GM21619 (cell line): ENCODE measurements around the gene OSBPL10.
"Not testable (repeated sequence)": the region's sequence is repeated elsewhere in the genome, so short reads cannot be mapped to it uniquely, and the experiment has no call there.

ENCODE experiments used
- ATAC-seq: cut with Tn5 transposase; IDR thresholded peaks from one replicate; pipeline ENCODE4 v1.9.1; 2021; ENCODE audit not compliant: unreplicated experiment

The OSBPL10 gene

DNA sequence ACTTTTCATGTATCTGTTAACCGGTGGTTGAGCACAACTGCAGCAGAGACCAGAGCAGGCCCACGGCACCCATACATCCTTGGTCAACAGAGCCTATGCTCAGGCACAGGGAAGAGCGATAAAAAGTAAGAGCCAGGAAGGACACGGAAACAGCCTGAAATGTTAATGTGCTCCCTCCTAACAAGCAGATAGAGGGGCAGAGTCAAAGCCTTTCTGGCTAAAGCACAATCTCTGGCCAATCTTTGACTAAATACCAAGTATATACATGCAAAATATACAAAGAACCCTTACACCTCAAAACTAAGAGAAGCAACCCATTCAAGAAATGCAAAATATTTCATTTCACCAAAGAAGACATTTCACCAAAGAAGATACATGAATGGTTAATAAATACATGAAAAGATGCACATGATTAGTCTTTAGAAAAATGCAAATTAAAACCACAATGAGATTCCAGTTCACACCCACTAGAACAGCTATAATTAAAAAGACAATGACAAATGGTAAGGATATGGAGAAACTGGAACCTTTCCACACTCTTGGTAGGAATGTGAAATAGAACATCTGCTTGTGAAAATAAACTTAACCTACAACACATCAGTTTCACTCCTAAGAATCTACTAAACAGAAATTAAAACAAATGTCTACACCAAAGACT is 88.0 kb downstream of the OSBPL10 start:
- no peak for ATAC-seq

DNA sequence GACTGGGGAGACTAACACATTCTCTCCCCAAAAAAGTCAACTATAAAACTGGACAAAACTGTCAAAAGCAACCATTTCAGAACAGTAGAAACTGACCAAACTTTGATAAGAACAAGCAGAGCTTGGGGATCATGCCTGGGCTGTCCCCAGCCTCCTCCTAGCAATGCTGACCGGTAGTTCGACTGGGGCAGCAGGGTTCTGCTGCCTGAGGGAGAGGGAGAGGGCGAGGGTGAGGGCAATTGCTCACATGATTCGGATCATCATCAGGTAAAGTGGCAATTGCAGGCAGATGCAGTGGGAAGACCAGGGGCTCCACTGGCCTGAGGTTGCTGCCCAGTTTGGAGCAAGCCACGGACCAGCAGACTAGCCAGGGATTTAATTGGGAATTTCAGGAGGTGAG is 88.6 kb downstream of the OSBPL10 start:
- ATAC-seq = no peak

DNA sequence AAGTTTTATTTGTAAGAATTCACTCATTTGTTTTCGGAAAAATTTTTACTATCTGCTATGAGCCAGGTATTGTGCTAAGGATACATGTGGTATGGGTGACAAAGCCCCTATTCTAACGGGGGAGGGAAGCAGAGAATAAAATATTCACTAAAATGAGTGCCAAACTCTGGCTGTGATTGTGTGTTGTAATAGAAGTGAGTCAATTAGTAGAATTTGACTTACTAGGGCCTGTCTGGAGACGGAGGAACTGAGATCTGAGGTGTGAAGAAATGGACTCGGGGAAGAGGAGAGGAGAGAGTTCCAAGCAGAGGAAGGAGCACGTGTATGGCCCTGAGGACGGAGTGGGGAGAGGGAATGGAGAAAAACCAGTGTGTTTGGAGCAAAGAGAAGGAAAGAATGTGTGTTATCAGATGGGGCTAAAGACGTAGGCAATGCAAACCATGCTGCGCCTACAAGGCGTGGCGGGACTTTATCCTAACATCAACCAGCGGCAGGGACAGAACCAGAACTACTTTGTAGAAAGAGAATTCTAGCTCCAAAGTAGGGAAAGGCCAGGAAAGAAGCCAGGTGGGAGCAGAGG is 89.1 kb downstream of the OSBPL10 start:
- ATAC-seq = no peak

DNA sequence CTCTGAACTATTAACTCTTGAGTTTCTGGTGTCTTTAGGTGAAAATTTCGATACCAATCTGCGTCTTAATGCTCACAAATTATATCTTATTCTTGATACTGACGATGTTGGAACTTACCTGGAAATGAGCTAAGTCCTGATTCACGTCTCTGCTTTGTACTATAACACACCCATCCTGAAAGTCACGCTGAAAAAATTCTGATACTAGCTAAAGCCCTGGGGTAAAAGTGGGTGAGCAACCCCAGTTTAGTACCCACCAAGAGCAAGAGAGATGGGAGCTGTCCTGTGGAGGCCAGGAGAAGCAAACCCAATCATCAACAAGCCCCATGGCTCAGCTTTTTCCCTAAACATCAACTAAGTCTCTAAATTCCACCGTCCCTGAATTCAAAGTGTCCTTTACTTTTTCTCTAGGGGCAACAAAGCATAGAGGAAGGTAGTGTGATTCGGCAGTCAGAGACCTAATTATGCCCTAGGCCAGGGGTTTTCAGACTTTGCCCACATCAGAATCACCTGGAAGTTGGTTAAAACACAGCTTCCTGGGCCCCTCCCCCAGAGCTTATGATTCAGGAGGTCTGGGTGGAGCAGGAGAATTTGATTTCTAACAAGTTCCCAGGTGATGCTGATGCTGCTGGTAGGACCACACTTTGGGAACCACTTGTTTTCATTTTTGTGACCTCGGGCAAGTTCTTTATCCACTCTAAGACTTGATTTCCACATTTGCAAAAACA is 90.2 kb downstream of the OSBPL10 start:
- no peak for ATAC-seq

- no peak for ATAC-seq
Observed at GRCh38 chr3:31890007-31890406, 91.1 kb downstream of the OSBPL10 start.

- ATAC-seq = no peak
Observed at GRCh38 chr3:31885235-31885634, 95.8 kb downstream of the OSBPL10 start.

DNA sequence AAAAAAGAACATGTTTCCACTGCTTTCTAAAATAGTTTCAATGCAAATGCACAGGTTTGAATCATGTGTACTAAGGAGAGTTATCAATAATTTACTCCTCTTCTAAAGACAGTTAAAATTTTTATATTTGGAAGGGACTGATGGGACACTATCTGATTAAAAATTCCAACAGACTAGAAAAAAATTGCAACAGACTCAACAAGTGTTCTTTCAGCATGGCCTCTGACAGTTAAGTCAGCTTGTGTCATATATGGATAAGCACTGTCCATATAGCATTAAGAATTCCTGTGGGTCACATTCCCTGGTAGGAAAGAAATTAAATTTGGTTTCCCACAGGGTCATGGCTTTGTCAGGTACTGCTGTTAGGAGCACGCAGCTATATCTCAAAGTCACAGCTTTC is 96.8 kb downstream of the OSBPL10 start:
- no peak for ATAC-seq

- no peak for ATAC-seq
Observed at GRCh38 chr3:31882895-31883294, 98.2 kb downstream of the OSBPL10 start.

- no peak for ATAC-seq
Observed at GRCh38 chr3:31882431-31882830, 98.6 kb downstream of the OSBPL10 start.

- no peak for ATAC-seq
Observed at GRCh38 chr3:31880482-31881078, 100.5 kb downstream of the OSBPL10 start.

DNA sequence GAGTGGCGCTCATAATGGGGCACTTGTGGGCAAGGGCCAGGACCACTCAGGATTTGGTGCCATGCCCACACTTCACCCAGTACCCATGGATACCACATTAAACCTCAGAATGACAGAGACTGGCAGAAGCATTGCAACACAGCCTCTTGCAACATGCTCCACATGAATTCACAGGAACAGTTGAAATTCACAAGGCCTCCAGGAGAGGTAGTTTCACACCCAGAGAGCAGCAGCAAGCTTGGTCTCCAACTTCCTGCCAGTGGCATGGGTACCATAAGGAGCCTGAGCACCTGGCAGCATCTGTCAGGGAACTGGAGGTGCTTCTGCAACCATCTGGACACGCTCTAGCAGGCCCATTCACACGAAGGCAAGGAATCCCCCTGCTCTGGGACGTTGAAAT is 101.0 kb downstream of the OSBPL10 start:
- no peak for ATAC-seq

DNA sequence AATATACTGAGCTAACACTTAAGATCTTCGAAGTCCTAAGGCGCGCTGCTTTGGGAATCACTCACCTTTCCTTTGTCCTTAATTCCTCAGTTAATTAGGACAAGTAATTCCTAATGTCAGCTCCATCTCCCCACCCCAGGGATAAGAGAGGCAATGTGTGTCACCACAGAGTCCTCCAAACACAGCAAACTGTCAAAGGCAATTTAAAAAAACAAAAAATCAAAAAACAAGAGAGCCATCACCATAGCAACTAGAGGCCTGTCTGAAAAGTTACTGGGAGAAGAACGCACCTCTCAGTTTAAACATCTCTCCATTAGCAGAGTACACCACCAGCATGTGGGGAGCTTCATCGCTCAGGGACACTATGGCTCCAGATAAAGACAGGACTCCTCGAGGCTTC is 101.7 kb downstream of the OSBPL10 start:
- no peak for ATAC-seq

DNA sequence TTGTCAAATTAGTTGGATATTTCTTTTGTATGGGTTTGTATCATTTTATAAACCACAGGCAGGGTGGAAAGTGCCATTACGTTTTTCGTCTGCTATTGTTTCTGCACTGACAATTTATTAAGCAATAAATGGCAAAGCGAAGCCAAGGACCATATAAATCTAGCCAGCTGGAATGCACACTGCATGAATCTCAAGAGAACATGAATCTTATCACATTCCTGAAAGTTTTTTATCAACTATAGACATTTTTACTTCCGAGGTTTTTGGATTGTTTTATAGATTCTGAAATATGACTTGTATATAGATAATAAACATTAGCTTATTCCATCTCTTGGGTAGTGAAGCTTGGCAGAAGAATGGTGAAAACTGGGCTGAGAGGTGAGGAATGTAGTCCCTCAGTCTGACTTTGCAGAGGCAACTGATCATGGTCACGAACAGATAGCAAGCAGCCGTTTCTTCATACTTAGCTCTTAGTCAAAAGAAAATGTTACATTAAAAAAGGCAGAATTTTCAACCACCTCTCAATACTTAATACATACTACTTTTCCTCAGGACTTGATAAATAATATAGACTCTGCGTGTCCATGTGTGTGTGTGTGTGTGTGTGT is 102.7 kb downstream of the OSBPL10 start:
- ATAC-seq = no peak

DNA sequence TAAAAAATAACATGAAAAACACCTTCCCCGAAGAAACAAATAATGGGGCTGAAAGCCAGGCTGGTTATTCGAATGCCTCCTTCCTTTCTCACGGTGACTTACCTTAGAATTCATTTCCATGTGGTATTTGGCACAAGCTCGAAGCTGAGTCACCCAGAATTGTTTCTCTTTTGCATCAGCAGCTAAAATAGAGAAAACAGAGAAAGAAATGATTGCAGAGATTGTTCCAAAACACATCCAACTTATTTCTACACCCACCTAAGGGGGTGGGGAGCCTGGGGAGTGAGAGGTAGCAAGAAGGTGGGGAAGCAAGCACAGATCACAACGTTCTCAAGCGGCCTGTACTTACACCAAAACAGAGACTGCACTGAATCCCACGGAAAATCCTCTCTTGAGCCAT is 104.7 kb downstream of the OSBPL10 start:
- ATAC-seq = no peak

- ATAC-seq = no peak
Observed at GRCh38 chr3:31875437-31875836, 105.6 kb downstream of the OSBPL10 start.

DNA sequence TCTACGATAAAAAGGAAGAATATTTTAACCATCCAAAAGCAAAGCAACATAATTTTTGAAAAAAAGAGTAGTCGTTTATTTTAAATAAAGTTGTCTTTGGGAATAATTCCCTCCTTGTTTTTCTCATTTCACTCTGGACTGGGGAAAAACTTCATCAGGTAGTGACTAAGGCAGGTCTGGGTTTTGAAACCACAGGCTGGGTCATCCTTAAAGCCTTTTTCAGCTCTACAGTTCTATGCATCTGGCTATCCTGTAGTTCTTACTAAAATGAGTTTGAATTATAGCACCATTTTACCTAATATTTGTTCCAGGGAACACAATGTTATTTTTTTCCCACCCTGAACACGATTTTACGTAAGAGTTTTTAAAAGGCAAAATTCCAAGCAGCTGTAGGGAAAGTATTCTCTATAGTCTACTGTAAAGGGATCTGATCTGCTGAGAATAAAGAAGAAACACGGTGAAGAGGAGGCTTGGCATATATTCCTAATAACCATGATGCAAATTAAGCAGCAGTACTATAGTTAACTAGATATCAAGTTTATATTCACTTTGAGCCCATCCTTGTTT is 107.7 kb downstream of the OSBPL10 start:
- ATAC-seq = no peak

- ATAC-seq = no peak
Observed at GRCh38 chr3:31871939-31872507, 109.0 kb downstream of the OSBPL10 start.

GRCh38 chr3:31870111-31870510 is 111.0 kb downstream of the OSBPL10 start:
- not testable (repeated sequence) for ATAC-seq

DNA sequence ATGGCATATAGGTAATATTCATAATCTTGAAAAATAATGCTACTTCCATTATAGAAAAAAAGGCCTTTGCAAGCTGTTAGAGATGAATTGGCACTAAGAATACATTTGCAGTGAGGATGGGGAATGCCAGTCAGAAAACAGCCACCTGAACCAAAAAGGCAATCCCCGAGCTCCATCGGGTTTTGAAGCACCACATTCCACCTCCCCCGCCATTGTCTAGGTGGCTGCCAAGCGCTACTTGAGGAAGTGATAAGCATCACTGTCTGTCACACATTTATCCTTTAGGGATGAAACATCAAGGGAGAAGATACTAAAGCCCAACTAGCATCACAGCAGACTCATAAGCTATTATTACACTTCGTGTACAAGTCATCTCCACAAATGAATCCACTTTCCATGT is 112.8 kb downstream of the OSBPL10 start:
- ATAC-seq = no peak

DNA sequence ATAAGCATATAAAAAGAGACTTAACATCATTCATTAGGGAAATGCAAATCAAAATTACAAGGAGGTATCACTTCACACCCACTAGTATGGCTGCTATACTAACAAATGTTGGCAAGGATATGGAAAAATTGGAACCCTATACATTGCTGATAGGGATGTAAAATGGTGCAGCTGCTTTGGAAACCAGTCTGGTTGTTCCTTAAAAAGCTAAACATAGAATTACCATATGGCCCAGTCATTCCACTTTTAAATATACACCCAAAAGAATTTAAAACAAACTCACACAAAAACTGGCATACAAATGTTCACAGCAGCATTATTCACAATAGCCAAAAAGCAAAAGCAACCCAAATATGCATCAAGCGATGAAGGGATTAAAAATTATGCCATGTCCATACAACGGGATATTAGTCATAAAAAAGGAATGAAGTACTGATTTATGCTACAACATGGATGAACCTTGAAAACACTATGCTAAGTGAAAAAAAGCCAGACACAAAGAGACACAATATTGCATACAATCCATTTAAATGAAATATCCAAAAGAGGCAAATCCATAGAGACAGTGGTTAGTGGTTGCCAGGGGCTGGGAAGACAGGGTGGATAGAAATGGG is 118.3 kb downstream of the OSBPL10 start:
- ATAC-seq = no peak

DNA sequence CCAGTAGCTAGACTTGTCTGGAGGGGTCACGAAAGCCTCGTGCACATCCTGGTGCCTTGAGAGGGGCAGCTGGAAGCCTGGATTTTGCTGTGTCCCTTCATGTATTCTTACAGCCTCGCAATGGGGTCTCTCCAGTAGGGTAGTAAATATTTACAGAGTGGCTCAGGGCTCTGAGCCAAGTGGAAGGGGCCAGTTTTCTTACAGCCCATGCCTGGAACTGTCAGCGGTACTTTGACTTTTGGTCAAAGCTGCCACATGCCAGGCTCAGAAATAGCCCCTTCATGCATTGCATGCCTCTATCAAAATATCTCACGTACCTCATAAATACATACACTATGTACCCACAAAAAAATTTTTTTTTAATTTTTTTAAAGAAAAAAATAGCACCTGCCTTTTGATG is 119.2 kb downstream of the OSBPL10 start:
- ATAC-seq = no peak
